Sciatic nerve (tissue), 2 donors: ENCODE results near the gene FAM107B. TPM values are rescaled to one million over a fixed set of nuclear protein-coding genes. Genes with fewer than 3 reads are reported as not detected.
A peak's percentile ranks its signal among the peaks of the same experiment; 100 is the strongest.

Experiments used
- ATAC-seq: fragments of 200-7000 bp; cut with Tn5 transposase; one replicate; pipeline ENCODE4 v1.9.1; 2020; ENCODE audit warnings: mild to moderate bottlenecking, moderate library complexity
- DNase-seq: peaks from one replicate; pipeline ENCODE4 v3.0.0-alpha.2; 2020; ENCODE audit warnings: low spot score
- intact Hi-C: fragments of 100-400 bp; cut with DNase I; formaldehyde crosslinking; loops from one replicate; pipeline ENCODE4 v1.14.2; 2022
- total RNA-seq: library from RNA; stranded (reverse); fragmentation: NEBNext Ultra II Directional; extraction: Animal tissue kit (Norgen Biotek cat#: 25700); gene quantifications from one replicate; pipeline ENCODE4 v1.2.1, GENCODE V29; 2021
- donor health status: DM: no; HTN: no; CAD: no.
- donor health status: DM: no; HTN: no; CAD: no.

Gene FAM107B
- total RNA-seq, 1 donor from 2014 or later: 23.7 TPM

DNA sequence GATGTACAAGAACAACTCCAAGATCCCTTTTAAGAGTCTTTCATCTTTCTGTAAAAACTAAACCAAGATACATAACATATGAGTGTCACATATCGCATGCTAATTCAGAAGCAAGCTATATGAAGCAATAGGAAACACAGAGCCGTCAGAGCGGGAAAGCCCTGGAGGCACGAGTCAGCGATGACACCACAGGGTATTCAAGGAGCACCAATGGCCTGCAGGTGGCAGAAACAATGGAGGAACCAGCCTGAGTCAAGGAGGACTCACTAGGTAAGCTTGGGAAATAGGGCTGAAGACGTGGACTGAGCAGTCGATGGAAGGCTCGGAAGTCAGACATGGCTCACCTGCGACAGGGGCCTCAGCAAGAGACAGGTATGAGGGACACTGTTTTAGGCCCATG lies 214.4 kb downstream of the FAM107B start:
- intact Hi-C loops: no loop called here
- ATAC-seq: no peak
- DNase-seq: peak; percentile 55

DNA sequence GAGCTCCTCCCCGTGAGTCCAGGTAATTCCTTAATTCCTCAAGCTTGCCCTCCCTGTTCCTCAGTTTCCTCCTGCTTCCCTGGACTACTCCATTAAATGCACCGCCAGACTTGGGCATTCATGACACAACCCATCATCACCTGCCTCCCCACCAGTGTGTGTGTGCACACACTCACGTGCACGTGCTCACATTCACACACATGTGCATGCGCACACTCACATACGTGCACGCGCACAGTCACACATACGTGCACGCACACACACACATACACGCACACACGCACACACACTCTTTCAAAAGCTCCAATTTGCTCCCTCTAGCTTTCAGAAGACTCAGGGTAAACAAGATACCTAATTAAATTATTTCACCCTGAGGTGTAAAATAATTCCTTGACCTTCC lies 216.7 kb downstream of the FAM107B start:
- DNase-seq (no peak), ATAC-seq (no peak)
- intact Hi-C loops: no loop called here

GRCh38 chr10:14557567-14557966 lies 217.1 kb downstream of the FAM107B start:
- DNase-seq: no peak
- intact Hi-C loops: no loop called here
- ATAC-seq: no peak

- ATAC-seq (peak; percentile 76), DNase-seq (no peak)
- intact Hi-C loops: no loop called here
Observed at GRCh38 chr10:14556285-14556956, 218.3 kb downstream of the FAM107B start.

DNA sequence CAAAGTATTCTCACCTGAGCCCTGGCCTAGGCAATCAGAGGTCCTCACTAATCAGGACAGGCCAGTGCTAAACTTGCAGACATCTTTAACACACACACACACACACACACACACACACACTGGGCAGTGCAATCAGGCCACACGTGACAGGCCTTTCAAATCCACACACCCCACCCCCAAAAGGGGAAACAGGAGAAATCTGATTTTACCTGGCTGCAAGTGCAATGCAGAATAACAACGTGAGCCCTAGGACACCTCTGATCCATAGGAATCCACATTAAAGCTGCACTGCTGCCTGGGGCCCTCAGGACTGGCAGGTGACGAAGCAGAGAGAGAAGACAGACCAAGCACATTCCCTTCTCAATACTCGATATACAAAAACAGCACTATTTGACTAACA lies 218.9 kb downstream of the FAM107B start:
- no peak for DNase-seq
- intact Hi-C loops: no loop called here
- peak; percentile 29 for ATAC-seq

DNA sequence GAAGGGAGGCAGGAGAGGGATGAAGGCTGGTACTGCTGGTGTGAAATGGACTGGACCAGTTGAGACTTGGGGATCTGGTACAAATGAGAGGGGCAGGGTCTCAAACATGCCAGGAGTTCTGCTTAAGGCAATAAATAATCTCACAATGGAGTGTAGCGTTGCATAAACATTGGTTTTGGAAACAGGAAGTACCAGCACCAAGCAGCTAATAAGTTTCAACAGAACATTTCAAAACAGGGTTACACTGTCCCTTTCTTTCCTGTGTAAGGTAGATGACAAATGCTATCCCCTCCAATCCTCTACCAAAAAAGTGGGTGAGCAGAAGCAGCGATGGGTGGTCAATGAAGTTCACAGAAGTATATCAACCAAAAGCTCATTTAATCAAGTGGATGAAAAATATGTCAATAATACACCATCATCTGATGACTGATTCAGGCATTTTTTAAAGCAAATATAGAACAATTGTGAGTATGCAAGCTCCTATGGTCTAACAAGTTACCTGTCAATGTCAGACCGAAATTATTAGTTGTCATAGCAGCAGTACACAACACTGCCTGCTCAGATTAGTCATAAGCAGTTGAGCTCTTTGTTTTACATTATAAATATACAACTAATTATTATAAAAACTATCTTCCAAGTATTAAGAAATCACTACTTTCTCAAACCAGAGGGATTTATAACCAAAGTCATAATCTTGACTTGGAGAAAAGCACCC lies 220.0 kb downstream of the FAM107B start:
- ATAC-seq (peak; percentile 51), DNase-seq (no peak)
- intact Hi-C loops: no loop called here

DNA sequence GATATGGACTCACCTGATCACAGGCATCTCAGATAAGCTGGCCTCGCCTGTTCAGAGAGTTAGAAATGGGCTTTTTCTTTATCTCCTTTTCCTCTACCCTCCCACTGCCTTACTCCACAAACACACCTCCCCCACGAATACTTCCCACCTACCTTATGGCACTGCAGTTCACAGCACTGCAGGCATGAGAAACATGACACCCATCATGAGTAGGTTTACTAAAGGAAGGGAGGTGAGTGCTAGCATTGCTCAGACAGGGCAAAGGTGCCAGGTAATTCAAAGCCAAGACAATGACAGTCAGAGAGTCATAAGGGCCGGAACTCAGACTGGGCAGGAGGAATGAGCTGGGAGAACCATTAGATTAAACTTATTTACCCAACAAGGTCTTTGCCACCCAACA lies 220.6 kb downstream of the FAM107B start:
- intact Hi-C loops: no loop called here
- ATAC-seq (no peak), DNase-seq (no peak)

DNA sequence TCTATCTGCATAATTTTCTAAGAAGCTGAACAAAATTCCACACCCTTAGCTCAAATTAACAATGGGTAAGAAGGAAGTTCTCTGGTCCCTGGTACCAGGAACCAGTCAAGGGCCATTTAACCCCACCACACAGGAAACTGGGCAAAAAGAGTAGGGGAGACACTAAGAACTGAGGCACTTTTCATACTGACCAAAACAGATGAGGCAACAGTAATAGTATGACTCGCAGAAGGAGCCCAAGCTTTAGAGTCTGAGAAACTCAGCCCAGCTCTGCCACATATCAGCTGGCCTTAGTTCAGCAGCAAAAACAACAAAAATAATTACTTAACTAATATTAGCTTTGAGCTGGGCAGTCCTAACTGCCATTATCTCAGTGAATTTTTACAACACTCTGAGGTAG lies 221.2 kb downstream of the FAM107B start:
- ATAC-seq (no peak), DNase-seq (no peak)
- intact Hi-C loops: no loop called here

- no peak for DNase-seq
- intact Hi-C loops: loop anchor here (1.0 kb wide), 1 partner anchor 48 kb away; no protein-coding TSS in a partner anchor
Observed at GRCh38 chr10:14552015-14552414, 222.7 kb downstream of the FAM107B start.

DNA sequence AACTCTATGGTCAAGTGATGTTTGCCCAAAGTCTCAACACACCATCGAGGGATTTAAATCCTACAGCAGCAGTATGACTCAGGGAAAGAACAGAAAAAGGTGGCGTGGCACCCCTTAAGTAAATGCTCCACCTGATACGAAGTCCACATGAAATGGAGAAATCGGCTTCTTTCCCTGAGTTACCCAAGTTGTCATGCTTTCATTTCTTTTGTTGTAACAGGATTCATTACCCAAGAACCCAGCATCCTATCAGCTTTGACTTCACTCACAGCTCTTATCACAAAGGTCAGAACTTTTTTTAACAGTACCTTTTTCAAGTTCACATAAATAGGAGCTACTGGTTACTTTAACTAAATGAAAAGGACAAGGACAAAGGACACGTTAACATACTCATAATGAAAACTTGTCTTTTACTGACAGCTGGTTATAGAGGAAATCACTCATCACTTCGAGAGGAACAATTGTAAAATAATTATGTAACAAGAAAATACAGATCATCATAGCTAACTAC lies 224.2 kb downstream of the FAM107B start:
- no peak for DNase-seq
- no peak for ATAC-seq
- intact Hi-C loops: no loop called here

More at GRCh38 chr10:14552015-14552414, 222.7 kb downstream of the FAM107B start:
- ATAC-seq: no peak

DNA sequence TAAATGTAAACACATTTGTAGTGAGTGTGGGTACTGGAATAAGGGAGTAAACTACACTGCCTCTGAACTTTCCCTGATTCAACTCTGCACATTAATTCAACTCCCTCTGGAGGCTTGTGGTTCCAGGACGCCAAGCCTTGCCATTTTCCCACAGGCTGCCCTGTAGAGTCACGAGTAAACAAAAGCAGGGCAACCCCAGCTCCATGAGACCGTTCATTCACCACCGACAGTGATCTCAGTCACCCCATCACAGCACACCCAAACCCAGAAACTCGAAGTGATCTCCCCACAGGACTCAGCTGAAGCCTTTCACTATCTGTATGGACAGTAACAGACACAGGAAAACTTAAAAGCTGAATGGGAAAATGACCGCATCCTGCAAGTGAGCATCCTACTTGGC lies 225.2 kb downstream of the FAM107B start:
- peak; percentile 61 for ATAC-seq

DNA sequence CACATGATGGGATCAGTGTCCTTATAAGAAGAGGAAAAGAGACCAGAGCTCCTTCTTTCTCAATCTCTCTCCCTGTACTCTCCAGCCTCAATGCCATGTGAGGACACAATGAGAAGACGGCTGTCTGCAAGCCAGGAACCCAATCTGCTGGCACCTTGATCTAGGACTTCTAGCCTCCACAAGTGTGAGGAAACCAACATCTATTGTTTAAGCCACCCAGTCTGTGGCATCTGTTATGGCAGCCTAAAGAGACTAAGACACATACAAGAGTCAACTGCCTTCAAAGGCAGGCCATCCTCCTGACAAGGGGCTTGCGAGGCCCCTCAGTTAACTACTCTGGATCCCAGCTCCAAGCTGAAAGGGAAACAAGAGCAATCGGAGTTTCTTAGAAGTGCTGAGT lies 225.7 kb downstream of the FAM107B start:
- intact Hi-C loops: no loop called here
- DNase-seq: no peak
- ATAC-seq: peak; percentile 26

More for the DNA sequence above, 225.2 kb downstream of the FAM107B start:
- DNase-seq: no peak
- intact Hi-C loops: no loop called here

DNA sequence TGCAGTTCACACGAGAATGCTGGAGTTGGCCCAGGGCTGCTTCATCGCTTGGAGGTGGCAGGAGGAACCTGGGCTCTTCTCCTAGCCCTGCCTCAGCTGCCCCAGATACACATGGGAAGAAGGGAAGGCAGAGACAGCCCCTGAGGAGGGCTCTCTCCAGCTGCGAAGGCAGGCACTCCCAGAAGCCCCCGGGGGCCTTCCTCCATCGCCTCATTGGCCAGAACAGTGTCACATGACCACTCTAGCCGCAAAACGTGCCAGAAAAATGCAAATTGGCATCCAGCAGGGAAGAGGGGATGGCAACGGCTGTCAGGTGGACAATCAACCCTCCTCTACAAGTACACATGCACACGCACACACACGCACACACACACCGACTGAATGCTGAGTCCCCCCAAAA lies 226.2 kb downstream of the FAM107B start:
- DNase-seq: no peak
- intact Hi-C loops: no loop called here
- no peak for ATAC-seq

DNA sequence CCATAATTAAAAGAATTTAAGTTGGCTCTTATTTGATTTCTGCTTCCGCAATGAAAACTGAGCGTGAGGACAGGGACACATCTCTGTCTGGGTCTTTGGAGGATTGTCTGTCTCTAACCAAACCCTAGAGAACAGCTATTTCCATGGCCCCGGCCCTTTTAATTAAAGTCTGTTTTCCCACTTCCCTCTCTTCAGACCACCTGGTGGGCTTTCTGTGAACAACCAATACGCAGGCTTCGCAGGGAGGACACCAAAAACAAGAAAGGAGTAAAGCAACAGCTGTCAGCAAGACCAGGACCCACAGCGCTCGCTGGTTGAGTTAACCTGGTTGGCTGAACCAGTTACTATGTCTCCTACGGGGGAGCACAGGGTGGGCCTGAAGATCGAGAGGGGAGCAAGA lies 226.9 kb downstream of the FAM107B start:
- ATAC-seq: no peak
- no peak for DNase-seq
- intact Hi-C loops: no loop called here

GRCh38 chr10:14545827-14546226 lies 228.9 kb downstream of the FAM107B start:
- no peak for DNase-seq
- intact Hi-C loops: no loop called here
- ATAC-seq: no peak

- ATAC-seq (no peak), DNase-seq (no peak)
- intact Hi-C loops: no loop called here
Observed at GRCh38 chr10:14543904-14544210, 230.8 kb downstream of the FAM107B start.

DNA sequence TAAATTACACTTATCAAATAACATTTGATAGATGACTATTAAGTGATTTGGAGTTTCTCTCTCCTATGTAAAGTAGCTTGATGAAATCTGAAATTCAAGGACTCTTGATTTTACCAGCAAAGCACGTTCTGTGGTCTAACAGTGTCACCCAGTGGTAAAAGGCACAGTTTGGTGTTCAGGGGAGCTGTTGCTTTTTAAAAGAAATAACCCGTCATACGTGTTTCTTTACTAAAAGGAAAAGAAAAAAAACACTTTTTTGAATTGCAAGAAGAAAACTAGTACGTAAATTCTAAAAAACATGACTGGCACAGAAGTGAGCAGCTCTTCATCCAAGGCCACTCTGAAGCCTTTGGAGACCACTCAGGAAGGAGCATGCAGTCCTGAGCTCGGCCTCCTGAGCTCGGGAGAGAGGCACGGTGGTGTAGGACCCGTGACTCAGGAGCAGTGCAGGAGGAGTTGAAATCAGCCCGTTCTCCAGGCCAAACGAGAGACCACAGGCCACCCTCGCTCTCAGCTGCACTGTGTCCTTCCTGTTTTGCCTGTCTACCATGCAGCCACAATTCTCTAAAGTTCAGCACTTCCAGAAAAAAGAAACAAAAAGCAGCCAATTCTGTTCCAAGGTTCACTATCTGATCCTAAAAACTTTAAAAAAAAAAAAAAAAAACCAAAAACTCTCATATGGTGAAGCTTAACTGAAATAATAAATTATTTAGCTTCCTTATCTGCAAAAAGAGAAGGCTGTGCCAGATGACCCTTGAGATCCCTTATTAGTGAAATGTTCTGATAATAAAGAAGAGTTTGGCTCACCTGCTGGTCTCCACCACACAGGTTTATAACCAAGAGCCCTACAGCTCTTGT lies 231.4 kb downstream of the FAM107B start:
- peak; percentile 91 for ATAC-seq
- intact Hi-C loops: no loop called here
- no peak for DNase-seq

DNA sequence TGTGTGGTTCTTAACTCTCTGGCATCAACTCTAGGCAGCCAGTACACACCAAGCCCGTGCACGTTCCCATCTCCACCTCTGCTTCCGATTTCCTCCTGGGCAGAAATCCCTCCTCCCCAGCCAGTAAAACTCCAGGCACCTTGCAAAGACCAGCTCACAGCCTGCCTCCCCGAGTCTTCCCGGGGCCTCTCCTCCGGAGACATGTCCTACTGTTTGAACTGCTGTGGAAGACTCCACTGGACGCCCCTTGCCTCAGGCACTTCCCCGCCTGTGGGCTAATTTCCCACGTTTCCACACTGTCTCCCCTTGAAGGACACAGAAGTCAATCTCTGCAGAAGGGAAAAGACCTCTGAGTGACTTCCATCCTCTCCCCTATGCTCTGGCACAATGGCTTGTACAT lies 233.3 kb downstream of the FAM107B start:
- DNase-seq (no peak), ATAC-seq (no peak)
- intact Hi-C loops: no loop called here

DNA sequence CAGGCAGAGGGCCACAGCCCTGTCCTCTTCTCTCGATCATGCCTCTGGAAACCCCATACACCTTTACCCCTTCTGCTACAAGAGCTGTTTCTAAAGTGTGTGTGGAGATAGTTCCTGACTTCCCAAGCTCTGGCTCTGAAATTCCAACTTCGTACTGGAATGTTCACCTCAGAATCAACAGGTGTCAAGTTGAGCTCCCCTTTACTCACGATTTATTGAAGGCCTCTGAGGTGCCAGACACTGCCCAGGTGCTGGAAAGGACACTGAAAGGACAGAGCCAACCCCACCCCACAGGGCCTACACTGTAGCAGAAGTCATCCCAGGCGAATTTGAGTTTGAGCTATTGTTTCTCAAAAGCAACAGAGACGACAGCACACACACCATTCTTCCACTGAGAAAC lies 234.1 kb downstream of the FAM107B start:
- DNase-seq (no peak), ATAC-seq (no peak)
- intact Hi-C loops: no loop called here

- ATAC-seq: no peak
- intact Hi-C loops: no loop called here
Observed at GRCh38 chr10:14540062-14540461, 234.6 kb downstream of the FAM107B start.

More at GRCh38 chr10:14540062-14540461, 234.6 kb downstream of the FAM107B start:
- no peak for DNase-seq
